Thoracic aorta (tissue), 2 donors: ENCODE measurements around the gene OVCA2. TPM values are rescaled to one million over a fixed set of nuclear protein-coding genes. Genes with fewer than 3 reads are reported as not detected.

Experiments used
- ATAC-seq: fragments of 150-250 bp; one replicate; pipeline ENCODE4 v1.8.0; 2017; ENCODE audit warnings: low read depth; ENCODE audit not compliant: insufficient number of reproducible peaks, low FRiP score
- DNase-seq: peaks from one replicate; pipeline ENCODE4 v3.0.0-alpha.2; 2020; ENCODE audit warnings: low spot score
- H3K27ac ChIP-seq, 2 donors: fragments of 200-600 bp; sonication (generic); 1 replicate in 1 of 2; 2 replicates in 1 of 2; pipeline ENCODE4 v1.5.1; 2016; ENCODE audit warnings: mild to moderate bottlenecking in 2 of 2, moderate library complexity in 2 of 2
- H3K27me3 ChIP-seq: fragments of 200-600 bp; sonication (generic); replicated peaks from 2 replicates; pipeline ENCODE4 v1.6.0; 2016; ENCODE audit warnings: mild to moderate bottlenecking; ENCODE audit not compliant: insufficient read depth
- H3K36me3 ChIP-seq: fragments of 200-600 bp; sonication (generic); one replicate; pipeline ENCODE4 v1.5.1; 2016
- H3K4me1 ChIP-seq, 2 donors: fragments of 200-600 bp; sonication (generic); 1 replicate in 1 of 2; 2 replicates in 1 of 2; pipeline versions ENCODE4 v1.5.1 to v1.6.0; 2016; ENCODE audit warnings: low read depth in 2 of 2, mild to moderate bottlenecking in 1 of 2; ENCODE audit not compliant: control insufficient read depth in 1 of 2
- H3K4me3 ChIP-seq: fragments of 200-600 bp; sonication (generic); 2 replicates; pipeline ENCODE4 v1.5.1; 2016; ENCODE audit warnings: mild to moderate bottlenecking
- H3K9me3 ChIP-seq: fragments of 200-600 bp; sonication (generic); 2 replicates; pipeline ENCODE4 v1.5.1; 2016
- CTCF ChIP-seq: fragments of 200-600 bp; sonication (generic); IDR thresholded peaks from one replicate; pipeline ENCODE4 v1.5.1; 2019; ENCODE audit warnings: antibody characterized with exemption
- total RNA-seq, 2 donors: library from RNA; depleted of rRNA; stranded (reverse); fragments of >200 nt; gene quantifications; one replicate each; pipeline versions ENCODE4 v1.1.0 to v1.2.3, GENCODE V29; 2016

The OVCA2 gene
- total RNA-seq, 2 donors from 2014 or later, result 44.1 to 46.6 TPM

- Histone ChIP-seq H3K36me3 (peaks cover 19% of the 10 kb centered on the region), H3K27me3 (no peaks in the 10 kb centered on the region), H3K4me1 (peaks cover 3 to 12% of the 10 kb centered on the region in 2 donors), H3K4me3 (no peak overlapping the region), H3K27ac (no peak overlapping the region), H3K9me3 (no peaks in the 10 kb centered on the region)
- DNase-seq (no peak), ATAC-seq (no peak)
- no peak for TF ChIP-seq CTCF
Observed at GRCh38 chr17:2035541-2036488, 6.0 kb upstream of the OVCA2 start.

GRCh38 chr17:2037155-2037554 lies 4.7 kb upstream of the OVCA2 start:
- Histone ChIP-seq H3K4me3 (no peak overlapping the region), H3K9me3 (no peaks in the 10 kb centered on the region), H3K4me1 (peaks cover 0 to 7% of the 10 kb centered on the region in 2 donors), H3K27me3 (no peaks in the 10 kb centered on the region), H3K36me3 (peaks cover 19% of the 10 kb centered on the region), H3K27ac (no peak overlapping the region)
- ATAC-seq, result no peak
- TF ChIP-seq CTCF, result no peak
- no peak for DNase-seq

- Histone ChIP-seq H3K4me1 (peaks cover 10 to 29% of the 10 kb centered on the region in 2 donors), H3K27ac (no peak overlapping the region), H3K27me3 (no peaks in the 10 kb centered on the region), H3K9me3 (no peaks in the 10 kb centered on the region), H3K36me3 (peaks cover 14% of the 10 kb centered on the region), H3K4me3 (no peak overlapping the region)
- DNase-seq (no peak), ATAC-seq (no peak)
- TF ChIP-seq CTCF, result no peak
Observed at GRCh38 chr17:2040219-2040827, 1.5 kb upstream of the OVCA2 start.

GRCh38 chr17:2040942-2041560 lies 771 bp upstream of the OVCA2 start:
- Histone ChIP-seq H3K27me3 (no peaks in the 10 kb centered on the region), H3K36me3 (peaks cover 11% of the 10 kb centered on the region), H3K9me3 (no peaks in the 10 kb centered on the region), H3K27ac (peak overlapping the region; percentile 37 to 83), H3K4me1 (peaks cover 10 to 29% of the 10 kb centered on the region in 2 donors), H3K4me3 (peak overlapping the region; percentile 92)
- TF ChIP-seq CTCF, result no peak
- ATAC-seq, result no peak
- DNase-seq, result no peak

- H3K36me3 ChIP-seq, result no peaks in the 10 kb centered on the region
- TF ChIP-seq CTCF, result no peak
Observed at GRCh38 chr17:2042390-2042847, 597 bp downstream of the OVCA2 start.

More at GRCh38 chr17:2042390-2042847, 597 bp downstream of the OVCA2 start:
- peaks cover 10 to 29% of the 10 kb centered on the region in 2 donors for H3K4me1 ChIP-seq
- ATAC-seq (no peak), DNase-seq (no peak)
- H3K9me3 ChIP-seq, result no peaks in the 10 kb centered on the region
- H3K4me3 ChIP-seq, result peak overlapping the region; percentile 92
- no peaks in the 10 kb centered on the region for H3K27me3 ChIP-seq
- peak overlapping the region; percentile 70 to 83 for H3K27ac ChIP-seq
